Osteocyte (in vitro differentiated cells): ENCODE results near the gene PDE3B. TPM values are rescaled to one million over a fixed set of nuclear protein-coding genes. Genes with fewer than 3 reads are reported as not detected.
A peak's percentile ranks its signal among the peaks of the same experiment; 100 is the strongest.

ENCODE experiments used
- DNase-seq: peaks from one replicate; pipeline ENCODE4 v3.0.0; 2021; ENCODE audit warnings: mixed read lengths; ENCODE audit not compliant: unreplicated experiment; ENCODE audit errors: extremely low spot score
- H3K27ac Mint-ChIP-seq: one replicate; pipeline ENCODE4 v1.8.0; 2021; ENCODE audit warnings: mild to moderate bottlenecking, mixed read lengths; ENCODE audit not compliant: unreplicated experiment
- H3K27me3 Mint-ChIP-seq: one replicate; pipeline ENCODE4 v1.8.0; 2021; ENCODE audit warnings: mixed read lengths; ENCODE audit not compliant: unreplicated experiment
- H3K36me3 Mint-ChIP-seq: one replicate; pipeline ENCODE4 v1.8.0; 2021; ENCODE audit warnings: mixed read lengths; ENCODE audit not compliant: unreplicated experiment
- H3K4me1 Mint-ChIP-seq: one replicate; pipeline ENCODE4 v1.8.0; 2021; ENCODE audit warnings: mixed read lengths; ENCODE audit not compliant: unreplicated experiment
- H3K4me3 Mint-ChIP-seq: one replicate; pipeline ENCODE4 v1.8.0; 2021; ENCODE audit warnings: mild to moderate bottlenecking, moderate library complexity, mixed read lengths; ENCODE audit not compliant: unreplicated experiment
- H3K9me3 Mint-ChIP-seq: one replicate; pipeline ENCODE4 v1.8.0; 2021; ENCODE audit warnings: mixed read lengths; ENCODE audit not compliant: unreplicated experiment
- total RNA-seq: library from RNA; stranded (reverse); gene quantifications from 2 replicates; pipeline ENCODE4 v1.2.1, GENCODE V29; 2021
- TF ChIP-seq, protein P1 (sequence below): fragments of 200-600 bp; sonication (generic); IDR thresholded peaks from 2 replicates; pipeline ENCODE4 v1.5.0; 2021; ENCODE audit warnings: antibody characterized with exemption, mild to moderate bottlenecking, moderate library complexity

The PDE3B gene
- total RNA-seq, 1 donor from 2014 or later, result 0.08 TPM

DNA sequence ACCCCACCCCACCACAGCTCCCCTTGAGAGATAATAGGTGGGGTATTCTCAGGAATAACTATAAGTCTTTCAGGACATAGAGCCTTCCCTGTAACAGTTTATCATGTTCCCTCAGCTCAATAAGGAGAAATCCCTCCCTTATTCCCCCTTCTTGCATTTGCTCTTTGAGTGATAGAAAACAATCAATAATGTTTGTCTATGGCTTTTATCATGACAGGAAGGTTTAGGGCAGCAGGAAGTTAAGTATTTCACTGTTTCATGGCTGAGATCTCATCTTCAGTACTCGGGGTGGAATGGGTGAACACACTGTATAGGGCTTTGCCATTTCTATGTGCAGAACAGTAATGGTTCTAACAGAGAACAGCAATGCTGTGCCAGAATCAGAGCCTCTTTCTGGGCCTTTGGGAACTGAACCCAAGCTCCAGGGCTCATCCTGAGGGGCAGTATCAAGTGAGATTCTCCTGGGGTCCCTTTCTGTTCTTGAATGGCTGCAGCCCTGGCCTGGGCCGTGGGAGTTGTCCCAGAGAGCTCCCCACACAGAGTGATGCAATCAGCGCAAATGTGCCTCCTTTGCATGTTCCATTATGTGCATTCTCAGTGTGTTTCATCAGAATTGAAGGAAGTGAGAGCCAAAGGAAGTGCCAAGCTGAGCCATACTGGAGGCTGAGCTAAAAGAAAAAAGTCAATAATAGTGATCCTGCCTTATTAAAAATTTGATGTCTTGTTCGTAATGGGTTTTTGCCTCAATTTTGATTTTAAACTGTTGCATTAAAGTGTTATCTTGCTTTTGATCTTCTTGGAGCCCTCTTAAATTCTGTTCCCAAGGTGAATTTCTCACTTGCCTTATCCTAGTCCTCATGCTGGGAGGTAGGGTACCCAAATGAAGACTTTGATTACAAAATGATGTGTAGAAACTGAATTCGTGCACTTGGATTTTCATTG is 251.3 kb downstream of the PDE3B start:
- Mint-ChIP-seq H3K36me3 (no peaks in the 10 kb centered on the region), H3K27me3 (peaks cover 10% of the 10 kb centered on the region), H3K4me1 (peaks cover 15% of the 10 kb centered on the region), H3K9me3 (no peaks in the 10 kb centered on the region), H3K4me3 (no peak overlapping the region), H3K27ac (no peak overlapping the region)
- TF ChIP-seq, protein P1, sequence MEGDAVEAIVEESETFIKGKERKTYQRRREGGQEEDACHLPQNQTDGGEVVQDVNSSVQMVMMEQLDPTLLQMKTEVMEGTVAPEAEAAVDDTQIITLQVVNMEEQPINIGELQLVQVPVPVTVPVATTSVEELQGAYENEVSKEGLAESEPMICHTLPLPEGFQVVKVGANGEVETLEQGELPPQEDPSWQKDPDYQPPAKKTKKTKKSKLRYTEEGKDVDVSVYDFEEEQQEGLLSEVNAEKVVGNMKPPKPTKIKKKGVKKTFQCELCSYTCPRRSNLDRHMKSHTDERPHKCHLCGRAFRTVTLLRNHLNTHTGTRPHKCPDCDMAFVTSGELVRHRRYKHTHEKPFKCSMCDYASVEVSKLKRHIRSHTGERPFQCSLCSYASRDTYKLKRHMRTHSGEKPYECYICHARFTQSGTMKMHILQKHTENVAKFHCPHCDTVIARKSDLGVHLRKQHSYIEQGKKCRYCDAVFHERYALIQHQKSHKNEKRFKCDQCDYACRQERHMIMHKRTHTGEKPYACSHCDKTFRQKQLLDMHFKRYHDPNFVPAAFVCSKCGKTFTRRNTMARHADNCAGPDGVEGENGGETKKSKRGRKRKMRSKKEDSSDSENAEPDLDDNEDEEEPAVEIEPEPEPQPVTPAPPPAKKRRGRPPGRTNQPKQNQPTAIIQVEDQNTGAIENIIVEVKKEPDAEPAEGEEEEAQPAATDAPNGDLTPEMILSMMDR, result no peak
- no peak for DNase-seq

DNA sequence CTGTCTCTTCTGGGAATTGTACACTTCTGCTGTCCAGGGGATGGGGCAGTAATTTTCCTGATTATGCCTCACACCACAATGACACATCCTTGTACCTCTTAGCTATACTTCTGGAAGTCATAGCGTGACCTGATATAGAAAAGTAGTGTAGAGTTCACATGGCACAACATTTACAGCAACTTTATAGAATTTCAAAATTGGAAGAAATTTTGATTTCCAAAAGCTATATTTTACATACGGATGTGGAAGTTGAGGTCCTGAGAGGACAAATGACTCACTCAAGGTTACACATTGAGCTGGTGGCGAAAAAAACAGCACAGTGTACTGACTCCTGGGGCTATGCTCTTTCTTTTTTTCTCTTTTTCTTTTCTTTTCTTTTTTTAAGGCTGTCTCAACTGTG is 254.8 kb downstream of the PDE3B start:
- TF ChIP-seq, protein P1, result no peak
- peaks cover 12% of the 10 kb centered on the region for H3K27me3 Mint-ChIP-seq

DNA sequence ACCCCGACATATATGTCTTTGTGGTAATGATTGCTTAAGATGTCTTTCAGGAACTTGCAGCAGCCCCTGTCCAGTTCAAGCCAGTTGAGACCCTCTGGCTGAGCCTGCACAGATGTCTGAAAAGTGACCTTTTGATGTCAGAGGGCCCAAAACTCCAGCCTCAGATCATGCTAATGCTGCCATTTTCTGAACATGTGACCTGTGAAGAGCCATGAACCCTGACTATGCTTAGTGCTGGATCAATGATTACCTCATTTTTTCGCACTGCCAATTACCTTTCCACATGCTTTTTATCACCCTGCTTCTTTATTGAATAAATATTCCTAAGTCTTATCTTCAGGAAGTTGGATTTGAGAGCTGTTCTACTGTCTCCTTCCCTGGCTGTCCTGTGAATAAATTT is 255.3 kb downstream of the PDE3B start:
- Mint-ChIP-seq H3K9me3 (no peaks in the 10 kb centered on the region), H3K36me3 (no peaks in the 10 kb centered on the region), H3K4me1 (peaks cover 2% of the 10 kb centered on the region), H3K4me3 (no peak overlapping the region), H3K27me3 (peaks cover 9% of the 10 kb centered on the region), H3K27ac (no peak overlapping the region)
- TF ChIP-seq, protein P1, result no peak
- DNase-seq, result no peak

More for the DNA sequence above, 254.8 kb downstream of the PDE3B start:
- Mint-ChIP-seq H3K9me3 (no peaks in the 10 kb centered on the region), H3K27ac (no peak overlapping the region), H3K4me1 (peaks cover 2% of the 10 kb centered on the region), H3K36me3 (no peaks in the 10 kb centered on the region), H3K4me3 (no peak overlapping the region)
- no peak for DNase-seq

DNA sequence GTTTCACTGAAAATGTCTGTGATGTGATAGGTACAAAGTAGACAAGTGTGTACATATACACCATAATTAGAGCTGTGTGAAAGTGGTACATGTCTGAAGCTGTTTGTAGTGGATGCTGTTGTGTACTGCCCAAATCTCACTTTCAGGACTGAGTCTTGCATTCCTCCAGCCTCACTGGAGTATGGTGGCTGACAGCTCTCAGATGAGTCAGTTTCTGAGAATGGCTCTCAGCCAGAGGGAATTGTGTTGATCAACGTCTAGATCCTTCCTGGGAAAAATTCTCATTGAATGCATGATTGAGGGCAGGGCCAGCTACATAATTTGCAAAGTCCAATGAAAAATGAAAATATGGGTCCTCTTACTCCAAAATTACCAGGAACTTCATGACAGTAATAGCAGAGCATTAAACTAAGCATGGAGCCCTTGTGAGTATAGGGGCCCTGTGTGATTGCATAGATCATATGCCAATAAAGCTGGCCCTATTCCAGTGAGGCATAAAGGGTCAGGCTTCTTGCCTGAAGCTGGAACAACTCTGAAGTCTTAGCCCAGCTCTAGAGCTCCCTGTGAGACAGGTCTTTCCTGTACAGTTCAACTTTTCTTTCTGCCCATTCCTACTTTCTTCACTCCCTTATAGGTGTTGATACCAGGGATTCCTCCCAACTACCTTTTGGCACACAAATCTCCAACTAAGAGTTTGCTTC is 259.2 kb downstream of the PDE3B start:
- TF ChIP-seq, protein P1, result no peak
- peaks cover 3% of the 10 kb centered on the region for H3K27me3 Mint-ChIP-seq
- H3K4me1 Mint-ChIP-seq, result peaks cover 2% of the 10 kb centered on the region
- H3K4me3 Mint-ChIP-seq, result no peak overlapping the region
- H3K9me3 Mint-ChIP-seq, result no peaks in the 10 kb centered on the region
- H3K27ac Mint-ChIP-seq, result no peak overlapping the region
- no peaks in the 10 kb centered on the region for H3K36me3 Mint-ChIP-seq
- no peak for DNase-seq

DNA sequence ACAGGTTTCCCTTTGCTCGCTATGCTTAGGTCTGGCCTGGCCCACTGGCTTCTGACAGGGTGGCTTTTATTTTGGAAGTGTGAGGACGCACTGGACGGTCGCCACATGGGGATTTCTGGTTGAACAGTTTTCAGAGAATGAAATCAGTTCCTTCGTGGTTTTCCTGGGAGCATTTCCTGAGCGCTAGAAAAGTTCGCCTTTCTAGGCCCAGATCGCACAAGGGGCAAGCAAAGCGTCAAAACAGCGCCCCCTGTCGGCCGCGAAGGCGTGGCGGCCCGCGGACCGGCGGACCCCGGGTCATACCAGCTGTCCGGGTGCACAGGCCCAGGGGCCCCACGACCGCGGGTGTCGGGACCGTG is 261.1 kb downstream of the PDE3B start:
- TF ChIP-seq, protein P1, result peak; percentile 36
- Mint-ChIP-seq H3K27me3 (peaks cover 19% of the 10 kb centered on the region), H3K36me3 (no peaks in the 10 kb centered on the region), H3K4me3 (no peak overlapping the region), H3K27ac (no peak overlapping the region), H3K9me3 (no peaks in the 10 kb centered on the region), H3K4me1 (peaks cover 2% of the 10 kb centered on the region)
- DNase-seq, result no peak
